ENCODE data around the gene OTOS. TPM values are rescaled to one million over a fixed set of nuclear protein-coding genes. Genes with fewer than 3 reads are reported as not detected.

Gene OTOS
- total and polyA plus RNA-seq, 2 of the 4 experiments (the other 2 are of a cell fraction) = 0.34 TPM; not detected in 1

DNA sequence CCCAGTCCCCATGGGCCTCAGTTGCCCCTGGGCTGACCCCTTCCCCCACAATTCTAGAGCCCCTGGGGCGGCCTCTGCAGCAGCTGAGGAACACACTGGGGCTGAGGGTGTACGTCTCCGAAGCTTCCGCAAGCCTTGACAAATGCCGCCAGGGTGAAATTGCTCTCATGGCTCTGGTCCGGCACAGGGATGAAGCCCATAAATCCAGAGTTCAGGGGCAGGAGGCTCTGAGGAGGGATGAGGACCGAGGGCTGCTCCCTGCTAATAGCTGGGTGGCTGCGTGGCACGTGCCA lies 27.1 kb upstream of the OTOS start:
- H3K4me1 ChIP-seq (ENCODE audit: control insufficient read depth, insufficient read depth, low read length) = peaks cover 3% of the 10 kb centered on the region; the same call in 1 of the 2 replicates
- H3K27ac ChIP-seq (ENCODE audit: insufficient read depth, low read length) = no peak overlapping the region
- no peak overlapping the region for H3K9ac ChIP-seq (ENCODE audit: low read depth, low read length)
- no peak overlapping the region for H2AK5ac ChIP-seq (ENCODE audit: low read depth, low read length)
- H2BK5ac ChIP-seq (ENCODE audit: low read depth, low read length, poor library complexity, severe bottlenecking) = no peak overlapping the region
- no peak overlapping the region for H2BK15ac ChIP-seq (ENCODE audit: low read depth, low read length)
- no peak overlapping the region for H4K91ac ChIP-seq (ENCODE audit: insufficient read depth, low read depth, low read length)
- H3K23ac ChIP-seq (ENCODE audit: low read depth, low read length) = no peak overlapping the region
- no peaks in the 10 kb centered on the region for H4K20me1 ChIP-seq (ENCODE audit: insufficient read depth, low read length)
- no peak overlapping the region for H3K18ac ChIP-seq (ENCODE audit: low read depth, low read length)
- H3K56ac ChIP-seq (ENCODE audit: extremely low read depth, insufficient read depth, low read length) = no peak overlapping the region
- H3K79me1 ChIP-seq (ENCODE audit: low read depth in 1 of 2, low read length in 2 of 2) = no peaks in the 10 kb centered on the region
- intact Hi-C loops (cut with micrococcal nuclease) = no loop called here
- no peak overlapping the region for H4K5ac ChIP-seq (ENCODE audit: low read depth, low read length)
- H3K4me3 ChIP-seq (ENCODE audit: insufficient read depth, low read depth, low read length) = no peak overlapping the region
- no peak overlapping the region for H3K14ac ChIP-seq (replicated peaks; ENCODE audit: low read depth, low read length)
- no TSS peak for BruUV-seq (replicated peaks)
- dilution Hi-C loops (cut with HindIII; ENCODE audit: low sequenced_read_pairs, unreplicated experiment) = no loop called here
- no peak overlapping the region for H2BK20ac ChIP-seq (ENCODE audit: low read depth, low read length)
- H3K36me3 ChIP-seq (ENCODE audit: control insufficient read depth, insufficient read depth, low read length) = no peaks in the 10 kb centered on the region
- no peak overlapping the region for H3K4ac ChIP-seq (ENCODE audit: low read depth, low read length)
- DNase-seq (no peak), ATAC-seq (ENCODE audit: low read depth) (no peak)
- no peak overlapping the region for H2BK120ac ChIP-seq (ENCODE audit: low read depth, low read length)
- 89% methylated on average over 5 of the region's 9 CpGs; no CpG with 5 or more reads in 1 of the 2 experiments for WGBS, 2 experiments (ENCODE audit: extremely low coverage in 2 of 2, insufficient read length in 1 of 2)
- no peak overlapping the region for H2AFZ ChIP-seq (replicated peaks; ENCODE audit: low read length, poor library complexity)
- CTCF ChIA-PET = no interaction called here
- H4K8ac ChIP-seq (ENCODE audit: low read depth in 2 of 2, low read length in 2 of 2) = no peak overlapping the region
- H2AK9ac ChIP-seq (replicated peaks; ENCODE audit: low read depth, low read length, poor library complexity) = no peak overlapping the region
- peaks cover 40% of the 10 kb centered on the region for H3K27me3 ChIP-seq (ENCODE audit: control insufficient read depth, insufficient read depth, low read length)
- in situ Hi-C loops (cut with MboI; ENCODE audit: low sequenced_read_pairs) = no loop called here
- peaks cover 4% of the 10 kb centered on the region; the same call in 1 of the 2 replicates for H3K9me3 ChIP-seq (ENCODE audit: control insufficient read depth, insufficient read depth, low read length)
- no peaks in the 10 kb centered on the region for H3K9me1 ChIP-seq (ENCODE audit: insufficient read depth, low read length)
- POLR2A ChIA-PET (ENCODE audit: unreplicated experiment) = no interaction called here
- no peak overlapping the region for H3K4me2 ChIP-seq (ENCODE audit: low read depth, low read length)
- TF ChIP-seq BHLHE40 (IDR thresholded peaks at IDR 0.05; ENCODE audit: low read depth, low read length) (no peak), USF2 (IDR thresholded peaks at IDR 0.05; ENCODE audit: low read depth, low read length) (no peak), CEBPB (IDR thresholded peaks at IDR 0.05; ENCODE audit: low read depth, low read length) (no peak), MAZ (IDR thresholded peaks at IDR 0.05; ENCODE audit: borderline replicate concordance, low read depth, low read length) (no peak), SMC3 (IDR thresholded peaks at IDR 0.05; ENCODE audit: low read depth, low read length) (no peak), POLR2A (IDR thresholded peaks at IDR 0.05; ENCODE audit: low read depth, low read length) (no peak), FOS (IDR thresholded peaks at IDR 0.05; ENCODE audit: low read depth, low read length) (no peak), MXI1 (IDR thresholded peaks at IDR 0.05; ENCODE audit: borderline replicate concordance, low read depth, low read length) (no peak), CHD1 (IDR thresholded peaks at IDR 0.05; ENCODE audit: low read depth, low read length) (no peak), RFX5 (IDR thresholded peaks at IDR 0.05; ENCODE audit: low read depth, low read length) (no peak), MAFK (IDR thresholded peaks at IDR 0.05; ENCODE audit: low read depth, low read length) (no peak), RAD21 (IDR thresholded peaks at IDR 0.05; ENCODE audit: low read length) (no peak)
- TF ChIP-seq, protein P1, sequence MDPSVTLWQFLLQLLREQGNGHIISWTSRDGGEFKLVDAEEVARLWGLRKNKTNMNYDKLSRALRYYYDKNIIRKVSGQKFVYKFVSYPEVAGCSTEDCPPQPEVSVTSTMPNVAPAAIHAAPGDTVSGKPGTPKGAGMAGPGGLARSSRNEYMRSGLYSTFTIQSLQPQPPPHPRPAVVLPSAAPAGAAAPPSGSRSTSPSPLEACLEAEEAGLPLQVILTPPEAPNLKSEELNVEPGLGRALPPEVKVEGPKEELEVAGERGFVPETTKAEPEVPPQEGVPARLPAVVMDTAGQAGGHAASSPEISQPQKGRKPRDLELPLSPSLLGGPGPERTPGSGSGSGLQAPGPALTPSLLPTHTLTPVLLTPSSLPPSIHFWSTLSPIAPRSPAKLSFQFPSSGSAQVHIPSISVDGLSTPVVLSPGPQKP (IDR thresholded peaks at IDR 0.05; ENCODE audit: borderline replicate concordance, low read depth, low read length) = no peak

Measured in IMR-90 (cell line).